Suprapubic skin (tissue), 4 donors: ENCODE measurements around the gene NES.

Experiments used
- EP300 ChIP-seq: sonication (generic); formaldehyde crosslinking; IDR thresholded peaks from one replicate; pipeline ENCODE4 v1.6.1; 2017; ENCODE audit warnings: antibody characterized with exemption
- POLR2AphosphoS5 ChIP-seq, 3 donors: sonication (generic); formaldehyde crosslinking; IDR thresholded peaks; one replicate each; pipeline ENCODE4 v1.6.1; 2017; ENCODE audit warnings: antibody characterized with exemption in 3 of 3
- TF ChIP-seq, protein P1 (sequence below), 2 donors: fragments of 200-600 bp in 1 of 2; fragments of 450-650 bp in 1 of 2; sonication (generic) in 1 of 2; IDR thresholded peaks; one replicate each; pipeline ENCODE4 v1.5.1; 2016 to 2019; ENCODE audit warnings: antibody characterized with exemption in 2 of 2, mild to moderate bottlenecking in 1 of 2, moderate library complexity in 1 of 2

DNA sequence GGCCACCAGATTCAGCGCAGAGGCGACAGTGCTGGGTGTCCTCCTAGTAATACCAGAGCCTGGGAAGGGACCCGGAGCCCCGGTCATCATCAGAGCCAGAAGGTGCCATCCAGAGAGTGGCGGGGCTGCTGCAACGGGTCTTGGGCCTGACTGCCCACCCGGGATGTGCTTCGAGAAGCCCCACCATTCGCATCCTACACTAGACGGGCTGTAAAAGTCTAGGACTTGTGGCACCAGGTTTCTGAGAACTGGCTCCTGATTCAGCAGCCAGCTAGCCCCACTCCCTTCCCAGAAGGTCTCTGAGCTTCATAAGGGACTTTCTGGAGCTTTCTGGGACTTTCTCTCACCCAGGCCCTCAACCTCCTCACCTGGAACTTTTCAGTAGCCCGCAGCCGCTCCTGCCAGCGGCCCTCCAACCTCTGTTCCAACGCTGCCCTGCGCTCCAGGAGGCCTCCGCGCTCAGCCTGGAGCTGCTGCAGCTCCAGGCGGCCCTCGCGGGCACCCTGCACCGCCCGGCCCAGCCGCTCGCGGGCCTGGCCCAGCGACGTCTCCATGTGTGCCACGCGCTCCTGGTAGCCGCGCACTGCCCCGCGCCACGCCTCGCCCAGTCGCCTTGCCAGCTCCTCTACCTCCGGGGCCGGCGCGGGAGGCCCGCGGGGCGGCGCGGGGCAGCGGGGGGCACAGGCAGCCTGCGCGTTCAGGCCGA lies 940 bp downstream of the NES start:
- TF ChIP-seq, protein P1, sequence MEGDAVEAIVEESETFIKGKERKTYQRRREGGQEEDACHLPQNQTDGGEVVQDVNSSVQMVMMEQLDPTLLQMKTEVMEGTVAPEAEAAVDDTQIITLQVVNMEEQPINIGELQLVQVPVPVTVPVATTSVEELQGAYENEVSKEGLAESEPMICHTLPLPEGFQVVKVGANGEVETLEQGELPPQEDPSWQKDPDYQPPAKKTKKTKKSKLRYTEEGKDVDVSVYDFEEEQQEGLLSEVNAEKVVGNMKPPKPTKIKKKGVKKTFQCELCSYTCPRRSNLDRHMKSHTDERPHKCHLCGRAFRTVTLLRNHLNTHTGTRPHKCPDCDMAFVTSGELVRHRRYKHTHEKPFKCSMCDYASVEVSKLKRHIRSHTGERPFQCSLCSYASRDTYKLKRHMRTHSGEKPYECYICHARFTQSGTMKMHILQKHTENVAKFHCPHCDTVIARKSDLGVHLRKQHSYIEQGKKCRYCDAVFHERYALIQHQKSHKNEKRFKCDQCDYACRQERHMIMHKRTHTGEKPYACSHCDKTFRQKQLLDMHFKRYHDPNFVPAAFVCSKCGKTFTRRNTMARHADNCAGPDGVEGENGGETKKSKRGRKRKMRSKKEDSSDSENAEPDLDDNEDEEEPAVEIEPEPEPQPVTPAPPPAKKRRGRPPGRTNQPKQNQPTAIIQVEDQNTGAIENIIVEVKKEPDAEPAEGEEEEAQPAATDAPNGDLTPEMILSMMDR (IDR thresholded peaks at IDR 0.05), result no peak
- TF ChIP-seq POLR2AphosphoS5 (IDR thresholded peaks at IDR 0.05), result no peak
- no peak for TF ChIP-seq EP300
